ENCODE data around the gene DACH2. TPM values are rescaled to one million over a fixed set of nuclear protein-coding genes. Genes with fewer than 3 reads are reported as not detected.

DACH2 gene
- total RNA-seq, 2 donors from 2014 or later: 0.23 to 0.40 TPM

DNA sequence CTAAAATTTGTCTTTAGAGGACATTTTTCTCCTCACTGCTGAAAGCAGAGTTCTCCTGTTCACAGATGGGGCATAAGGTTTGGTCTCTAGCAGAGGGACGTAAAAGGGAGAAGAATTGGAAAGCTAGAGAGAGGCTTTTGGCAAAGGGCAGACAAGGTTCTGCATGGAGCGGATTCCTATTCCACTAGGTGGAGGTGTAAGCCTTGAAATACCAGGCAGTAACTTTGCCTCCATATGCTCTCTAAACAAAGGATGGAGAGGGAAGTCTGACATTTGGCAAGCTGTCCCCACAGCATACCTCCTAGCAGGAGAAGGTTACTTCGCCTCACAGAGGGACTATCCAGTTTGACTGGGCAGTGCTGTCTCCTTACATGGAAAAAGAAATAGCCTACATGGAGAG, 174.7 kb downstream of the DACH2 start:
- TF ChIP-seq, protein P1, sequence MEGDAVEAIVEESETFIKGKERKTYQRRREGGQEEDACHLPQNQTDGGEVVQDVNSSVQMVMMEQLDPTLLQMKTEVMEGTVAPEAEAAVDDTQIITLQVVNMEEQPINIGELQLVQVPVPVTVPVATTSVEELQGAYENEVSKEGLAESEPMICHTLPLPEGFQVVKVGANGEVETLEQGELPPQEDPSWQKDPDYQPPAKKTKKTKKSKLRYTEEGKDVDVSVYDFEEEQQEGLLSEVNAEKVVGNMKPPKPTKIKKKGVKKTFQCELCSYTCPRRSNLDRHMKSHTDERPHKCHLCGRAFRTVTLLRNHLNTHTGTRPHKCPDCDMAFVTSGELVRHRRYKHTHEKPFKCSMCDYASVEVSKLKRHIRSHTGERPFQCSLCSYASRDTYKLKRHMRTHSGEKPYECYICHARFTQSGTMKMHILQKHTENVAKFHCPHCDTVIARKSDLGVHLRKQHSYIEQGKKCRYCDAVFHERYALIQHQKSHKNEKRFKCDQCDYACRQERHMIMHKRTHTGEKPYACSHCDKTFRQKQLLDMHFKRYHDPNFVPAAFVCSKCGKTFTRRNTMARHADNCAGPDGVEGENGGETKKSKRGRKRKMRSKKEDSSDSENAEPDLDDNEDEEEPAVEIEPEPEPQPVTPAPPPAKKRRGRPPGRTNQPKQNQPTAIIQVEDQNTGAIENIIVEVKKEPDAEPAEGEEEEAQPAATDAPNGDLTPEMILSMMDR (IDR thresholded peaks at IDR 0.05): no peak
- TF ChIP-seq POLR2AphosphoS5 (IDR thresholded peaks at IDR 0.05) (no peak), POLR2A (IDR thresholded peaks at IDR 0.05) (no peak)
- H3K36me3 ChIP-seq: no peaks in the 10 kb centered on the region
- H3K4me3 ChIP-seq: no peak overlapping the region
- intact Hi-C loops (cut with DNase I): no loop called here
- no peaks in the 10 kb centered on the region for H3K4me1 ChIP-seq (replicated peaks)
- H3K9me3 ChIP-seq: no peaks in the 10 kb centered on the region
- no peak overlapping the region for H3K27ac ChIP-seq
- WGBS: 95% methylated on average over 3 of the region's 3 CpGs
- no peaks in the 10 kb centered on the region for H3K27me3 ChIP-seq (replicated peaks; ENCODE audit: insufficient read depth)
- no peak for DNase-seq (ENCODE audit: low spot score)

DNA sequence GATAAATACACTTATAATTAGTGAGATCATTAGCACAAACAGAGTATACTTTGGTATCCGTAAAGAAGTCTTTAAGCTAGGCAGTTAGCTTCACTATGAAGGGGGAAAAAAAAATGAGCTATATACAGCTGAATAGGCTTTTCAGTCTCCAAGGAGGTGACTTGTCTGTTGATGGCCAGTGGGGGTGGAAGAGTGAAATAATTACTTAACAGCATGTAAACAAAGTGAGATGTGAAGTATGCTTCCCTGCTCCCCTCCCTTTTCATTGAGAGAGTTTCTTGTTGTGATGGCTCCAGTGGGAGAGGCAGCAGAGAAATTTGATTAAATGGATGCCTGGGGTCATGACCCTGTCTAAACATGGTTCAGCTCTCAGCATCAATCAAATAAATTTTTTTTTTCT, 180.9 kb downstream of the DACH2 start:
- Histone ChIP-seq H3K36me3 (no peaks in the 10 kb centered on the region), H3K27ac (no peak overlapping the region), H3K9me3 (no peaks in the 10 kb centered on the region), H3K27me3 (replicated peaks; ENCODE audit: insufficient read depth) (no peaks in the 10 kb centered on the region), H3K4me1 (replicated peaks) (no peaks in the 10 kb centered on the region), H3K4me3 (no peak overlapping the region)
- intact Hi-C loops (cut with DNase I): no loop called here
- no peak for DNase-seq (ENCODE audit: low spot score)
- 87% methylated on average over 1 of the region's 1 CpG for WGBS
- TF ChIP-seq, protein P1 (IDR thresholded peaks at IDR 0.05): no peak
- TF ChIP-seq POLR2AphosphoS5 (IDR thresholded peaks at IDR 0.05) (no peak), POLR2A (IDR thresholded peaks at IDR 0.05) (no peak)

DNA sequence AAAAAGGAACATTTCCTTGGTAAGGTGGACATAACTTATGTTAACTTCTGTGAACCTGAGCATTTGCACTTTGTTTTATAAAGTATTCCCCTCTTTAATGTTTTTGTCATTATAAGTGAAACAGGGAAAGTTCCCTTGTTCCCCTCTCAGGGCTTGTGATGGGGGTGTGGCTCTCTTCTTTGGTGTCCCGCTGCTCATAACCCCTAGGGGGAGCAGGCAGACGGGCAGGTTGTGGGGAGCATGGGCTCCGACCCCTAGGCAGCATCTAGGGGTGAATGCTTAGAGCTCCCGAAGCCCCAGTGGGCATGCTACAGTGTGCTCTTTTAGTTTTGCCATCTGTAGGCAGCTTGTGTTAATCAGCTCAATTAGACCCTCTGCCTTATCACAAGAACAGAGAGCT, 200.4 kb downstream of the DACH2 start:
- DNase-seq (ENCODE audit: low spot score): no peak
- whole genome bisulfite sequencing: 63% methylated on average over 4 of the region's 4 CpGs
- Histone ChIP-seq H3K4me1 (replicated peaks) (no peaks in the 10 kb centered on the region), H3K4me3 (no peak overlapping the region), H3K36me3 (no peaks in the 10 kb centered on the region), H3K27me3 (replicated peaks; ENCODE audit: insufficient read depth) (no peaks in the 10 kb centered on the region), H3K27ac (no peak overlapping the region), H3K9me3 (no peaks in the 10 kb centered on the region)
- TF ChIP-seq POLR2A (IDR thresholded peaks at IDR 0.05): no peak
- TF ChIP-seq POLR2AphosphoS5 (IDR thresholded peaks at IDR 0.05): no peak
- TF ChIP-seq, protein P1 (IDR thresholded peaks at IDR 0.05): no peak
- intact Hi-C loops (cut with DNase I): no loop called here

DNA sequence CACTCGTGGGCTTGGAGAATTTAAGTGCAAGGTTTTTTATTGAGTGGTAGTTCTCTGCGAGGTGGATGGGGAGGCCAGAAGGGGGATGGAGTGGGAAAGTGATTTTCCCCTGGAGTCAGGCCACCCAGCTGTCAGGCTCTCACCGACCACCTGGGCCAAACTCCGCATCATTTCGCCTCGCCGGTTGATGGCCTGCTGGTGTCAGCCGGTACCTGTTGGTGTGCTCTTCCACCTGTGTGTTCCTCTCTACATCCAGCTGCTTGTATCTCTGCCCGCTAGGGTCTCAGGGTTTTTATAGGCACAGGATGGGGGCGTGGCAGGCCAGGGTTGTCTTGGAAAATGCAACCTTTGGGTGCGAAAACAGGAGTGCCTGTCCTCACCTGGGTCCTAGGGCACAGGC, 200.9 kb downstream of the DACH2 start:
- no peaks in the 10 kb centered on the region for H3K4me1 ChIP-seq (replicated peaks)
- WGBS: 90% methylated on average over 10 of the region's 11 CpGs
- intact Hi-C loops (cut with DNase I): no loop called here
- H3K27ac ChIP-seq: no peak overlapping the region
- H3K4me3 ChIP-seq: no peak overlapping the region
- H3K27me3 ChIP-seq (replicated peaks; ENCODE audit: insufficient read depth): no peaks in the 10 kb centered on the region
- no peaks in the 10 kb centered on the region for H3K9me3 ChIP-seq
- no peaks in the 10 kb centered on the region for H3K36me3 ChIP-seq
- DNase-seq (ENCODE audit: low spot score): no peak
- TF ChIP-seq POLR2A (IDR thresholded peaks at IDR 0.05) (no peak), POLR2AphosphoS5 (IDR thresholded peaks at IDR 0.05) (no peak)
- TF ChIP-seq, protein P1 (IDR thresholded peaks at IDR 0.05): no peak

DNA sequence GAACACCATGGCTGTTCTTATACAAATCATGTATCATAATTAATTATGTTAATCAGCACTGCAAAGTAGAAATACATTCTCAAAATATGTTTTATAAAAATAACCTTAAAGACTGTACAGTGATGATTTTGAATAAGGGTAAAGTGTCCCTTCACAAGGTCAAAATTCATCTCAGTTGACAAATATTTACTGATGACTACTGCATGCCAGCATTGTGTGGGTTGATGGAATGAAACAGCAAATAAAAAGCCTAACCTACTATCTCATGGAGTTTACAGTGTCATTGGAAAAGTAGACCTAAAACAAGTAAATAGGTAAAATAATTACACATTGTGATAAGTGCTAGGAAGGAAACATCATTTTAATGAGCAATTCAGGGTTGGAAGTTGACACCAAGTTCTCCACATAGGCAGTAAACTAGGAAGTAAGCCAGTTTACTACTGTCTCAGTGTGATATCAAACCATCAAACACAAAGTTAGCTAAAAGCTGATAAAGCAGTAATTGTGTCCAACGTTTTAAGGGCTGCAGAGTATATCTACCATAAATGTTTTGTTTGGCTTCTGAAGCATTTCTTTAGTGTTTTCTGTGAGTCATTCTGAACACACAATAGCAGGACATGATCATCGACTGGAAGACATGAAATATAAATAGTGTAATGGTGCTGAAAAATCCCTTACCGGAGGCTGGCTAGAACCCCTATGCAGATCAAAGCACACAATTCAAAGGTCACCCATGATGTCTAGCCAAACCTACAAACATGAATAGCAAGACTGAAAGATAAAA, 221.8 kb downstream of the DACH2 start:
- 8% methylated on average over 3 of the region's 3 CpGs for WGBS
- no peak for TF ChIP-seq POLR2A (IDR thresholded peaks at IDR 0.05)
- no peak for TF ChIP-seq POLR2AphosphoS5 (IDR thresholded peaks at IDR 0.05)
- TF ChIP-seq, protein P1 (IDR thresholded peaks at IDR 0.05): no peak
- H3K4me1 ChIP-seq (replicated peaks): no peaks in the 10 kb centered on the region

More for the DNA sequence above, 221.8 kb downstream of the DACH2 start:
- H3K36me3 ChIP-seq: no peaks in the 10 kb centered on the region
- H3K4me3 ChIP-seq: no peak overlapping the region
- no peak for DNase-seq (ENCODE audit: low spot score)
- intact Hi-C loops (cut with DNase I): no loop called here
- H3K27me3 ChIP-seq (replicated peaks; ENCODE audit: insufficient read depth): no peaks in the 10 kb centered on the region
- no peaks in the 10 kb centered on the region for H3K9me3 ChIP-seq
- H3K27ac ChIP-seq: no peak overlapping the region

Data from prostate gland (tissue), 2 donors.